GM12878 (cell line): ENCODE data around the gene DCC. TPM values are rescaled to one million over a fixed set of nuclear protein-coding genes. Genes with fewer than 3 reads are reported as not detected.

Experiments
- ATAC-seq: fragments of 200-7000 bp; cut with Tn5 transposase; 3 replicates; pipeline ENCODE4 v1.9.1; 2020; ENCODE audit warnings: mild to moderate bottlenecking, moderate library complexity
- BruUV-seq: library from RNA; stranded (reverse); fragments of 400-500 nt; replicated peaks from 2 replicates; lab custom pipeline; 2021; lab: Mats Ljungman, UMichigan
- CTCF ChIA-PET: fragments of 300-600 bp; sonication (Branson Sonifier 250); formaldehyde crosslinking; extraction: SDS; loops from one replicate; lab custom pipeline; 2021; ENCODE audit warnings: inconsistent platforms; lab: Yijun Ruan, JAX
- POLR2A ChIA-PET: fragments of 350-600 bp; formaldehyde crosslinking; extraction: SDS; loops from one replicate; lab custom pipeline; 2021; ENCODE audit warnings: inconsistent platforms; lab: Charles Lee
- RAD21 ChIA-PET: fragments of 300-600 bp; sonication (Branson Sonifier 250); formaldehyde crosslinking; loops from one replicate; lab custom pipeline; 2023; ENCODE audit warnings: antibody characterized with exemption; ENCODE audit not compliant: unreplicated experiment; lab: Charles Lee
- SMC1A ChIA-PET: fragments of 300-600 bp; sonication (Branson Sonifier 250); formaldehyde crosslinking; loops from one replicate; lab custom pipeline; 2023; ENCODE audit not compliant: unreplicated experiment, uncharacterized antibody; lab: Charles Lee
- DNase-seq: peaks from one replicate; pipeline ENCODE4 v3.0.0-alpha.2; 2011; ENCODE audit warnings: low read depth, low spot score
- FAIRE-seq: peaks from 3 replicates; lab custom pipeline; 2011; peaks lifted over from hg19 to GRCh38; lab: Jason Lieb, UNC
- H2AFZ ChIP-seq: 2 replicates; pipeline ENCODE4 v1.6.0; 2011; ENCODE audit warnings: low read depth, low read length, control low read depth; ENCODE audit not compliant: control insufficient read depth
- H3K27ac ChIP-seq: 2 replicates; pipeline ENCODE4 v1.5.1; 2011; ENCODE audit warnings: control low read depth; ENCODE audit not compliant: control insufficient read depth, insufficient read depth
- H3K27me3 ChIP-seq, 2 experiments: replicated peaks in 1 of 2; 2 replicates each; pipeline versions ENCODE4 v1.6.0 to v1.6.1; 2011; ENCODE audit warnings: low read length in 1 of 2; ENCODE audit not compliant: control insufficient read depth in 2 of 2, insufficient read depth in 2 of 2
- H3K36me3 ChIP-seq, 2 experiments: 2 replicates each; pipeline ENCODE4 v1.5.1; 2011; ENCODE audit warnings: low read length in 1 of 2; ENCODE audit not compliant: control insufficient read depth in 2 of 2, insufficient read depth in 2 of 2
- H3K4me1 ChIP-seq: 2 replicates; pipeline ENCODE4 v1.6.1; 2011; ENCODE audit warnings: mild to moderate bottlenecking, low read length, moderate library complexity, mixed read lengths; ENCODE audit not compliant: control insufficient read depth, insufficient read depth
- H3K4me2 ChIP-seq: 2 replicates; pipeline ENCODE4 v1.6.0; 2011; ENCODE audit warnings: control low read depth; ENCODE audit not compliant: control insufficient read depth, insufficient read depth
- H3K4me3 ChIP-seq: fragments of 200-600 bp; sonication (generic); 2 replicates; pipeline ENCODE4 v1.5.1; 2016
- H3K79me2 ChIP-seq: 2 replicates; pipeline ENCODE4 v1.6.0; 2011; ENCODE audit warnings: low read length; ENCODE audit not compliant: control insufficient read depth, insufficient read depth
- H3K9ac ChIP-seq: 2 replicates; pipeline ENCODE4 v1.8.0; 2011; ENCODE audit warnings: low read length, control low read depth, mixed read lengths; ENCODE audit not compliant: control insufficient read depth, insufficient read depth
- H3K9me3 ChIP-seq: replicated peaks from 3 replicates; pipeline ENCODE4 v1.5.1; 2011; ENCODE audit warnings: mild to moderate bottlenecking, low read length; ENCODE audit not compliant: control insufficient read depth, insufficient read depth
- H4K20me1 ChIP-seq: 2 replicates; pipeline ENCODE4 v1.6.0; 2011; ENCODE audit not compliant: control insufficient read depth, insufficient read depth
- BHLHE40 ChIP-seq, 2 experiments: fragments of 450-650 bp in 1 of 2; IDR thresholded peaks; 2 replicates each; pipeline ENCODE4 v1.6.1; 2011 to 2017; ENCODE audit warnings: low read depth in 2 of 2, borderline replicate concordance in 1 of 2, improper control_type of control experiment in 1 of 2, low read length in 1 of 2, mild to moderate bottlenecking in 1 of 2
- BRCA1 ChIP-seq: IDR thresholded peaks from 2 replicates; pipeline ENCODE4 v1.6.1; 2011; ENCODE audit warnings: low read depth, low read length, improper control_type of control experiment
- ETV6 ChIP-seq, 2 experiments: fragments of 450-650 bp in 1 of 2; IDR thresholded peaks in 1 of 2; conservative IDR thresholded peaks in 1 of 2; 2 replicates each; pipeline ENCODE4 v1.6.1; 2014; ENCODE audit warnings: antibody characterized with exemption in 1 of 2, borderline replicate concordance in 1 of 2, low read depth in 1 of 2, mild to moderate bottlenecking in 1 of 2, moderate library complexity in 1 of 2
- FOXK2 ChIP-seq: fragments of 450-650 bp; IDR thresholded peaks from 2 replicates; pipeline ENCODE4 v1.6.1; 2017; ENCODE audit warnings: mild to moderate bottlenecking, moderate library complexity
- HDGF ChIP-seq: fragments of 450-650 bp; IDR thresholded peaks from 2 replicates; pipeline ENCODE4 v1.6.1; 2016; ENCODE audit warnings: antibody characterized with exemption
- IRF5 ChIP-seq: fragments of 450-650 bp; IDR thresholded peaks from 2 replicates; pipeline ENCODE4 v1.6.1; 2017; ENCODE audit warnings: borderline replicate concordance
- KLF5 ChIP-seq: fragments of 450-650 bp; IDR thresholded peaks from 2 replicates; pipeline ENCODE4 v1.6.1; 2014; ENCODE audit warnings: mild to moderate bottlenecking; ENCODE audit not compliant: partially characterized antibody
- MTA2 ChIP-seq: fragments of 450-650 bp; IDR thresholded peaks from 2 replicates; pipeline ENCODE4 v1.6.1; 2016; ENCODE audit warnings: low read depth, mild to moderate bottlenecking, moderate library complexity
- MXI1 ChIP-seq: fragments of 150-350 bp; IDR thresholded peaks from 2 replicates; pipeline ENCODE4 v1.6.1; 2011; ENCODE audit warnings: low read depth, mild to moderate bottlenecking, inconsistent platforms, low read length, improper control_type of control experiment
- RUNX3 ChIP-seq: IDR thresholded peaks from 2 replicates; pipeline ENCODE4 v1.6.1; 2012; ENCODE audit warnings: low read length, inconsistent platforms
- TCF12 ChIP-seq: IDR thresholded peaks from 2 replicates; pipeline ENCODE4 v1.6.1; 2011; ENCODE audit warnings: low read depth, mild to moderate bottlenecking, low read length
- ZBED1 ChIP-seq: IDR thresholded peaks from 2 replicates; pipeline ENCODE4 v1.6.1; 2016; ENCODE audit warnings: borderline replicate concordance
- WGBS: methylation state at CpG from one replicate; pipeline ENCODE4 v1.1.6; 2016; ENCODE audit warnings: low lambda C conversion rate; ENCODE audit not compliant: insufficient replicate concordance, insufficient coverage; ENCODE audit errors: missing lambda C conversion rate; 5-methylcytosine and 5-hydroxymethylcytosine counted together
- in situ Hi-C: fragments of 300-500 bp; cut with MboI; formaldehyde crosslinking; loops from 9 replicates; pipeline ENCODE4 v1.14.3; 2018; ENCODE audit warnings: mixed read lengths
- intact Hi-C: fragments of 100-400 bp; cut with micrococcal nuclease; formaldehyde crosslinking; loops from one replicate; pipeline ENCODE4 v1.14.2; 2022; ENCODE audit not compliant: unreplicated experiment
- polyA plus RNA-seq, 11 experiments: library from polyadenylated mRNA; depleted of rRNA in 4 of 11; unstranded in 6 of 11; stranded (reverse) in 5 of 11; fragments of >200 nt; fragmentation: Nextera tagmentation in 4 of 11; fragmentation: Illumina TruSeq in 1 of 11; extraction: Ambion mirVana in 4 of 11; extraction: Trizol in 1 of 11; gene quantifications; 1 replicate in 1 of 11; 2 replicates in 10 of 11; pipeline versions ENCODE4 v1.2.1 to v1.2.3, GENCODE V29; 2011 to 2016; ENCODE audit warnings: inconsistent platforms in 2 of 11, missing spikeins in 2 of 11, low read depth in 1 of 11
- total RNA-seq, 4 experiments: library from RNA; depleted of rRNA in 3 of 4; stranded (reverse); fragments of >200 nt in 3 of 4; fragmentation: Illumina TruSeq in 1 of 4; extraction: Trizol in 1 of 4; gene quantifications; 2 replicates each; pipeline versions ENCODE4 v1.2.1 to v1.2.3, GENCODE V29; 2013 to 2021
- TF ChIP-seq, protein P1 (sequence below): IDR thresholded peaks from 2 replicates; pipeline ENCODE4 v1.6.1; 2011; ENCODE audit warnings: borderline replicate concordance, low read depth, mild to moderate bottlenecking, moderate library complexity, low read length; ENCODE audit not compliant: insufficient read depth, poor library complexity, severe bottlenecking

Gene DCC
- total and polyA plus RNA-seq, 10 of the 15 experiments (the other 5 are each of a cell fraction or from before 2014, with no cell fraction given) = 0.01 TPM; not detected in 9

- Histone ChIP-seq H3K27me3 (no peaks in the 10 kb centered on the region), H3K27ac (no peak overlapping the region), H3K79me2 (no peaks in the 10 kb centered on the region), H3K4me1 (no peaks in the 10 kb centered on the region), H3K9me3 (no peaks in the 10 kb centered on the region), H4K20me1 (no peaks in the 10 kb centered on the region), H2AFZ (no peak overlapping the region), H3K4me2 (no peak overlapping the region), H3K4me3 (no peak overlapping the region), H3K36me3 (no peaks in the 10 kb centered on the region), H3K9ac (no peak overlapping the region)
- RAD21 ChIA-PET = no interaction called here
- ATAC-seq (no peak), DNase-seq (no peak), FAIRE-seq (no peak)
- SMC1A ChIA-PET = no interaction called here
- intact Hi-C loops = loop anchor here (10.0 kb wide), 1 partner anchor 55 kb away; no protein-coding TSS in a partner anchor
- in situ Hi-C loops = no loop called here
- TF ChIP-seq TCF12 (no peak), HDGF (no peak), FOXK2 (no peak), MXI1 (no peak), RUNX3 (no peak), BRCA1 (no peak), BHLHE40 (IDR thresholded peaks at IDR 0.05; ENCODE audit: borderline replicate concordance in 1 of 2, low read depth in 2 of 2, low read length in 1 of 2) (no peak), MTA2 (no peak), ETV6 (conservative IDR thresholded peaks at IDR 0.05 in 1 of 2, IDR thresholded peaks at IDR 0.05 in 1 of 2; ENCODE audit: borderline replicate concordance in 1 of 2, low read depth in 1 of 2) (no peak), KLF5 (no peak), ZBED1 (no peak), IRF5 (no peak)
- TF ChIP-seq, protein P1, sequence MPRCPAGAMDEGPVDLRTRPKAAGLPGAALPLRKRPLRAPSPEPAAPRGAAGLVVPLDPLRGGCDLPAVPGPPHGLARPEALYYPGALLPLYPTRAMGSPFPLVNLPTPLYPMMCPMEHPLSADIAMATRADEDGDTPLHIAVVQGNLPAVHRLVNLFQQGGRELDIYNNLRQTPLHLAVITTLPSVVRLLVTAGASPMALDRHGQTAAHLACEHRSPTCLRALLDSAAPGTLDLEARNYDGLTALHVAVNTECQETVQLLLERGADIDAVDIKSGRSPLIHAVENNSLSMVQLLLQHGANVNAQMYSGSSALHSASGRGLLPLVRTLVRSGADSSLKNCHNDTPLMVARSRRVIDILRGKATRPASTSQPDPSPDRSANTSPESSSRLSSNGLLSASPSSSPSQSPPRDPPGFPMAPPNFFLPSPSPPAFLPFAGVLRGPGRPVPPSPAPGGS = no peak
- 21% methylated on average over 2 of the region's 2 CpGs for WGBS
- POLR2A ChIA-PET = no interaction called here
- CTCF ChIA-PET = no interaction called here
- BruUV-seq = no TSS peak
Measured at GRCh38 chr18:53319628-53320027, 979.6 kb downstream of the DCC start.
